ENCODE measurements around the gene HINFP. TPM values are rescaled to one million over a fixed set of nuclear protein-coding genes. Genes with fewer than 3 reads are reported as not detected.

Gene HINFP
- total RNA-seq, 1 donor from 2014 or later: 21.9 TPM

DNA sequence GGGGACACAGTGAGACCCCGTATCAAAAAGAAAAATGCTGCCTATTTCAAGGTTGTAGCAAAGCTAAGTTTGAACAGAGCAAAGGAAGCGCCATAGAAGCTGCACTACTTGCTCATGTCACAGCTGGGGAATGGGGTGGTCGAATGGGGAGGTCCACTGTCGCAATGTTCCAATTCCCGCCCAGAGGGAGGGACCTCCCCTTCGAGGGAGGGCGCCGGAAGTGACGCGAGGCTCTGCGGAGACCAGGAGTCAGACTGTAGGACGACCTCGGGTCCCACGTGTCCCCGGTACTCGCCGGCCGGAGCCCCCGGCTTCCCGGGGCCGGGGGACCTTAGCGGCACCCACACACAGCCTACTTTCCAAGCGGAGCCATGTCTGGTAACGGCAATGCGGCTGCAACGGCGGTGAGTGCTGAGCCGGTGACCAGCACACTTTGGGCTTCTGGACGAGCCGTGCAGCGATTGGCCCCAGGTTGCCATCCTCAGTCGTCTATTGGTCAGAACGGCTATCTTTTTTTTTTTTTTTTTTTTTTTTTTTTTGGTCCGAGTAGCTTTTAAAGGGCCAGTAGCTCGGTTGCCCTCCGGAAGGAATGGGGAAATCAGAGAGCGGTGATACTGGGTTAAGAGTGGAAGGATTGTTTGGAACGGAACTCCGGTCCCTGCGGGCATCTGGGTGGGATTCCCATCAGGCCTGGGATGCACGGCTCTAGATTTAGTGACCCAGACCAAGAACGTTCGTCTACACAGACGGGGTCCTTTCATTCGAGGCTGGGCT lies 36.5 kb upstream of the HINFP start, which contains the start of gene HMBS:
Gene HMBS, plus strand, starts transcription at position 219 of the 774 bp plus-strand sequence. Its CDS starts 153 bp downstream, at position 372.
- Mint-ChIP-seq H3K4me3 (ENCODE audit: unreplicated experiment) (peak within 1 kb of the TSS; percentile 91), H3K4me1 (ENCODE audit: low read depth) (peaks cover 18% of the 10 kb centered on the region), H3K27me3 (ENCODE audit: low read depth) (no peaks in the 10 kb centered on the region), H3K27ac (ENCODE audit: unreplicated experiment) (peak within 1 kb of the TSS; percentile 92), H3K36me3 (ENCODE audit: low read depth) (peaks cover 14% of the 10 kb centered on the region), H3K9me3 (ENCODE audit: low read depth) (no peaks in the 10 kb centered on the region)
- TF ChIP-seq CTCF (IDR thresholded peaks at IDR 0.05): no peak
- DNase-seq (ENCODE audit: low spot score): peak; percentile 95

- Mint-ChIP-seq H3K27me3 (ENCODE audit: low read depth) (no peaks in the 10 kb centered on the region), H3K4me1 (ENCODE audit: low read depth) (peaks cover 18% of the 10 kb centered on the region), H3K36me3 (ENCODE audit: low read depth) (peaks cover 12% of the 10 kb centered on the region), H3K4me3 (ENCODE audit: unreplicated experiment) (peak overlapping the region; percentile 91), H3K9me3 (ENCODE audit: low read depth) (no peaks in the 10 kb centered on the region), H3K27ac (ENCODE audit: unreplicated experiment) (peak overlapping the region; percentile 92)
- no peak for TF ChIP-seq CTCF (IDR thresholded peaks at IDR 0.05)
- no peak for DNase-seq (ENCODE audit: low spot score)
Measured at GRCh38 chr11:119085437-119085847, 35.9 kb upstream of the HINFP start.

- Mint-ChIP-seq H3K4me1 (ENCODE audit: low read depth) (peaks cover 24% of the 10 kb centered on the region), H3K27ac (ENCODE audit: unreplicated experiment) (no peak overlapping the region), H3K27me3 (ENCODE audit: low read depth) (no peaks in the 10 kb centered on the region), H3K4me3 (ENCODE audit: unreplicated experiment) (no peak overlapping the region), H3K36me3 (ENCODE audit: low read depth) (peaks cover under 1% of the 10 kb centered on the region), H3K9me3 (ENCODE audit: low read depth) (no peaks in the 10 kb centered on the region)
- DNase-seq (ENCODE audit: low spot score): no peak
- TF ChIP-seq CTCF (IDR thresholded peaks at IDR 0.05): no peak
Measured at GRCh38 chr11:119087123-119087522, 34.3 kb upstream of the HINFP start.

DNA sequence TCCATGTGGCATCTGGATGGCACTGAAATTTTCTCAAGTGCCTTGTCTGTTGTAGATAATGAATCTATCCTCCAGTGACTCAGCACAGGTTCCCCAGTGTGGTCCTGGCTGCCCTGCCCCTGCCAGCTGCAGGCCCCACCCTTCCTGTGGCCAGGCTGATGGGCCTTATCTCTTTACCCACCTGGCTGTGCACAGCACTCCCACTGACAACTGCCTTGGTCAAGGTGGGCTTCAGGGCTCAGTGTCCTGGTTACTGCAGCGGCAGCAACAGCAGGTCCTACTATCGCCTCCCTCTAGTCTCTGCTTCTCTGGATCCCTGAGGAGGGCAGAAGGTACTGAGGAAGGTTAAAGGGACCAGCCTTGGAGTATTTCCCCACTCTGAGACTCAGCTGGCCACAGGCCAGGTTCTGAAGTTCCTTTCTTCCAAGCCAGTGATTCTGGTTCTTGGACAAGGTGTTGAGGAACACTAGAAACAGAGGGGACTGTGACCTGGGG lies 33.6 kb upstream of the HINFP start:
- H3K4me3 Mint-ChIP-seq (ENCODE audit: unreplicated experiment): no peak overlapping the region

More for the DNA sequence above, 33.6 kb upstream of the HINFP start:
- Mint-ChIP-seq H3K4me1 (ENCODE audit: low read depth) (peaks cover 30% of the 10 kb centered on the region), H3K27ac (ENCODE audit: unreplicated experiment) (no peak overlapping the region), H3K27me3 (ENCODE audit: low read depth) (no peaks in the 10 kb centered on the region), H3K36me3 (ENCODE audit: low read depth) (peaks cover 2% of the 10 kb centered on the region), H3K9me3 (ENCODE audit: low read depth) (no peaks in the 10 kb centered on the region)
- TF ChIP-seq CTCF (IDR thresholded peaks at IDR 0.05): no peak
- DNase-seq (ENCODE audit: low spot score): no peak

Data from chondrocyte (in vitro differentiated cells).